HG03354 (cell line): ENCODE data around the gene DLX3.
"Not testable (repeated sequence)": the region's sequence is repeated elsewhere in the genome, so short reads cannot be mapped to it uniquely, and the experiment has no call there.

Experiments
- ATAC-seq: cut with Tn5 transposase; IDR thresholded peaks from one replicate; pipeline ENCODE4 v1.9.1; 2021; ENCODE audit warnings: mild to moderate bottlenecking; ENCODE audit not compliant: unreplicated experiment, poor library complexity, severe bottlenecking

DLX3 gene

GRCh38 chr17:49995055-49995738 lies at the start of gene DLX3:
Gene DLX3, minus strand, starts transcription at chr17:49995224. Its CDS starts 226 bp downstream, at chr17:49994998.
- no peak for ATAC-seq

GRCh38 chr17:50044483-50044882 lies 49.5 kb upstream of the DLX3 start:
- no peak for ATAC-seq

DNA sequence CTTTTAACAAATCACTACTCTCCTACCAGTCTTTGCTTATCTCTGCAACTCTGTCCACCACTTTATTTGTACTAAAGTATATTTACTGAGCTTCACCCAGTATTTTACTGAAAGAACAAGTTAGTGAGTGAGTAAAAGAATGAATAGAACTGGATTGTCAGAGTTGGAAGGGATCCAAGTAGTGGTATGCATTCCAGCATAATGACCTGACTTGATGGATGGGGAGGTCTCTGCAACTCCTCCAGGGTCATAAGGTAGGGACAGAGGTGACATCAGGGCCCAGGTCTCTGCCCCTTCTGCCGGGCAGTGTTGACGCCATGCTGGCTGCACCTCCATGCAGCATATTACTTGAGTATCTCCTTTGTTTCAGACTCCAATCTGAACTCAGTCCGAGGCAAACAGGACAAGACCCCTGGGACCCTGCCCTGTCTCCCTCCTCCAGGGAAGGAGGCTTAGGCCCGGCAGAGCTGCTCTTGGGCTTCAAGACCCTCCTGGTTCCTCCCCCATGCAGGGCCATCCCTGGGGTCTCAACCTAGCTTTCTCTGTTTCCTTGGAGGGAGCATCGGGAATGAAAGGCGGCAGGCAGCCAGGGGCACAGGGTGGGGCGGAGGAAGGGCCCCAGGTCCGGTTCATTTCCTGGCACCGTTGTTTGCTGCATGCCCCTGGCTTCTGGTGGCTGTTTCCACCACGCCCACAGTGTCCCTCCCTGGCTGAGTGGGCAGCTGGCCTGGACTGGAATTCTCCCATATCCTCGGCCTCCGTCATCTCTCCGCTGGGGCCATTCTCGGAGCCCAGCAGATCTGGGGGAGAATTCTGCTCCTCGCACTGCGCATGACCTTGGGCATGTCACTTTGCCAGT lies 48.5 kb upstream of the DLX3 start:
- no peak for ATAC-seq

DNA sequence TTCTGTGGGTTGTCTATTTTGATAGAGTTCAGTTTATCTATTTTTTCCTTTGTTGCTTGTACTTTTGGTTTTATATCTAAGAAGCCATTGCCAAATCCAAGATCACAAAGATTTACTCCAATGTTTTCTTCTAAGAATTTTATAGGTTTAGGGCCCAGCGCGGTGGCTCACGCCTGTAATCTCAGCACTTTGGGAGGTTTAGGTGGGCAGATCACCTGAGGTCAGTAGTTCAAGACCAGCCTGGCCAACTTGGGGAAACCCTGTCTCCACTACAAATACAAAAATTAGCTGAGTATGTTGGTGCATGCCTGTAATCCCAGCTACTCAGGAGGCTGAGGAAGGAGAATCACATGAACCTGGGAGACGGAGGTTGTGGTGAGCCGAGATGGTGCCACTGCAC lies 47.2 kb upstream of the DLX3 start:
- ATAC-seq = no peak

GRCh38 chr17:50040496-50040895 lies 45.5 kb upstream of the DLX3 start:
- not testable (repeated sequence) for ATAC-seq

GRCh38 chr17:50039058-50039457 lies 44.0 kb upstream of the DLX3 start:
- ATAC-seq = no peak

GRCh38 chr17:50037321-50038107 lies 42.5 kb upstream of the DLX3 start:
- no peak for ATAC-seq

DNA sequence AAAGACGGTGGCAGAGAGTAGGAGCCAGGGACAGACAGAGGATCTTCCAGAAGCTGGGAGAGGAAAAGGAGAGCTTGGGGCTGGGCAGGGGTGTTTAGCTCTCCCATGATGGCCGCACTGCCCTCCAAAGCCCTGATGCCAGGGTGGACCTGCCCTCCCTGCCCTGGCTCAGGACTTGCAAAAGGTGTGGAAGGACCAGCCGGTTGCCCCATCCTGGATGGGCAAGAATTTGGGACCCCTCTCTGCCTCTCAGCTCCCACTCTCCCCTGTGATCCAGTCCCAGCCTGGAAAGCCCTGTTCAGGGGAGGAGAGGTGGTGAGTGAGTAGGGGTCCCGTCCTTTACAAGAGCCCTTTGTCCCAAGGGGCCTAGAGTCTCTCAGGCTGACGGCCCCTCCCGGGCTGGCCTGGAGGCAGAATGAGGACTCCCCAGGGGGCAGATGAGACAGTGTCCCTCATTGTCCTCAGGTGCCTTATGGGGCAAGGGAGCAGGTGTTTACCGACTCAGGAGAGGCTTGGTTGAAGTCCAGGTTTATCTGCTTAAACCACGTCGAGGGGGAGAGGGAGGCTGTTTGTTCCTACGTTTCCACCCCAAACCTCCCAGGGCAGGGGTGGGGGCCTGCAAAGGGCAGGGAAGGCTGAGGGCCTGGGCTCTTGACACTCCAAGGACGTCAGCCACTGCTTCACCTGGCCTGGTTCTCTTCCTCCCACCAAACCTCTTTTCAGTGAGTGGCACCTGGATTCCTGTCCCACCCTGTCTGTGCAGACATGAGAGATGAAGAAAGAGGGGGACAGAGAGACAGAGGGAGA lies 41.6 kb upstream of the DLX3 start:
- ATAC-seq = no peak

GRCh38 chr17:50035945-50036344 lies 40.9 kb upstream of the DLX3 start:
- no peak for ATAC-seq

DNA sequence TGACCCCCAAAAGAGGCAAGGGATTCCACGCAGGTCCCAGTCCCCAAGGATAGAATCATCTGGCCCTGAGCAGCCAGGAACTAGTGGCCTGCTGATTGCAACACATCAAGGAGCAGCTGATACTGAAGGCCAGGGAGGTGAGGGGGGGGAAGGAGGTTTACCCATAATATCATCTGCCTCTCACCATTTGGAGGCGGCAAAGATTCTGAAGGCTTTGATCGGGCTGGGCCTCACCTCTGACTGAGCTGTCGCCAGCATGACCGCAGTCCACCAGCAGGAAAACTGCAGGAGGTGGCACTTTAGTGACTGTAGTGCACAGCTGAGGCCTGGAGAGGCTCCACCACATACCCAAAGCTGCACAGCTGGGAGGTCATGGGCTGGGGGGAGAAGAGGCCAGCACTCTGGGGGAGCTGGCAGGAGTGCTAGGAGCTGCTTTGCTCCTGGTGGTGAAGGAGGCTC lies 40.4 kb upstream of the DLX3 start:
- no peak for ATAC-seq

DNA sequence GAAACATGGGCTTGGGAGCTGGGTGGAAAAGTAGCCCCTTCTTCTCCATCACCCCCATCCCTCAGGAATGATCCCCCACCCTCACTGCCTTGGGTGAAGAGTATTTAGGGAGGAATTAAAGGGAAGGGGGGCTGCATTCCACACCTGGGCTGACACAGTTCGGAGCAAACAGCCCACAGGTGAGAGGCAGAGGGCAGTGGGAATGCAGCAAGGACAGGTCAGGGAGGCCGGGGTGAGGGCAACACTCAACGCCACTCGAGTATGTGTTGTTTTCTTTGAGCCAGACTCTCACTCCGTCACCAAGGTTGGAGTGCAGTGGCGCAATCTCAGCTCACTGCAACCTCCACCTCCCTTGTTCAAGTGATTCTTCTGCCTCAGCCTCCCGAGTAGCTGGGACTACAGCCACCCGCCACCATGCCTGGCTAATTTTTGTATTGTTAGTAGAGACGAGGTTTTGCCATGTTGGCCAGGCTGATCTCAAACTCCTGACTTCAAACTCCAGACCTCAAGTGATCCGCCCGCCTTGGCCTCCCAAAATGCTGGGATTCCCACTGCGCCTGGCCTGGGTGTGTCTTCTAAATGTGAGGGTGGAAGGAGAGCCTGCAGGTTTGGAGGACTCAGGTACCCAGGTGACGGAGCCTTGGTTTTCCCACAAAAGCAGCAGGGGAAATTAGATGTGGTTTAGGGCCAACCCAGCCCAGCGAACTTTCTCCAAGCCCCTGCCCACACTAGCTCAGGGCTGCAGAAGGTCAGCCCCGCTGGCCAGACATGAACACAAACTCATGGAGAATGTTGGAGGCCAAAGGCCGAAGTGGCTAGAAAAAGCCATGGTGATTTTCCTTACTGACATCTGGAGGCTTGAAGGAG lies 39.7 kb upstream of the DLX3 start:
- ATAC-seq = no peak

GRCh38 chr17:50033316-50033715 lies 38.3 kb upstream of the DLX3 start:
- ATAC-seq = no peak

- ATAC-seq = no peak
Measured at GRCh38 chr17:50029185-50029584, 34.2 kb upstream of the DLX3 start.

- no peak for ATAC-seq
Measured at GRCh38 chr17:50028736-50029120, 33.7 kb upstream of the DLX3 start.

DNA sequence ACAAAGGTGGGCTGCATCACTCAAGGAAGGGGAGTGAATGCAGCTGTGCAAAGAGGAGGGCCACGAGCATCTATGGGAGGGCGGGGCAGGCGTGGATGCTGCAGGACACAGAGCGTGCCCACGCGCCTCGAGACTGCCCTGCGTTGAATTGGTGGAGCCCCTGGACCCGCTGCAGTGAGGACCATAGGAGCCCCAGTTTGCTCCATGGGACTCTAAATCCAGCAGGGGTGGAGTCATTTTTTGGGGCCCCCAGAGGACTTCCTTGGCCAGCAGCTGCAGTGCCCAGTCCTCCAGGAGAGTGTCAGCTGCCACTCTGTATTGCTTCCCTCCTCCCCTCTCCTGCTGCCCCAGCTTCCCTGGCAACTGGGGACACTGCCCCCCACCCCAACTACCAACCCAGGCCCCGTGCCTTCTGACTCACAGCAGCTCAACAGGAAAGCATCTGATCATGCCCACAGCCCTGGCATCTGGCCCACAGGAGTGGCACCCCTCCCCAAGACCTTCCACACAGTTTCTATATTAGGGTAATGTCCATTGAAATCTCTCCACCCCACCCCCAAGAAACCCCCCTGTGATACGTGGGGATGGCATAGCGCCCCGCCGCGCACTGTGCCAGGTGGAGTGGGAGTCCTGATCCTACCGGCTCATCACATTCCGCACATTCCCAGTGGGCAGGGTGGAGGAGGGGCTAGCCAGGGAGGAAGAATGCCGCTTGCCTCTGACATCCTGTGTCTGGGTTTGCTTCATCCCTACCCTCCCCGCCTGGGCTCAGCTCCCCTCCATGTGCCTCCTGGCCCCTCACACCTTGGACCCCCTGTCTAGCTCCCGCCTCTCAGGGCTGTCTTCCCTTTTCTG lies 33.1 kb upstream of the DLX3 start:
- no peak for ATAC-seq

DNA sequence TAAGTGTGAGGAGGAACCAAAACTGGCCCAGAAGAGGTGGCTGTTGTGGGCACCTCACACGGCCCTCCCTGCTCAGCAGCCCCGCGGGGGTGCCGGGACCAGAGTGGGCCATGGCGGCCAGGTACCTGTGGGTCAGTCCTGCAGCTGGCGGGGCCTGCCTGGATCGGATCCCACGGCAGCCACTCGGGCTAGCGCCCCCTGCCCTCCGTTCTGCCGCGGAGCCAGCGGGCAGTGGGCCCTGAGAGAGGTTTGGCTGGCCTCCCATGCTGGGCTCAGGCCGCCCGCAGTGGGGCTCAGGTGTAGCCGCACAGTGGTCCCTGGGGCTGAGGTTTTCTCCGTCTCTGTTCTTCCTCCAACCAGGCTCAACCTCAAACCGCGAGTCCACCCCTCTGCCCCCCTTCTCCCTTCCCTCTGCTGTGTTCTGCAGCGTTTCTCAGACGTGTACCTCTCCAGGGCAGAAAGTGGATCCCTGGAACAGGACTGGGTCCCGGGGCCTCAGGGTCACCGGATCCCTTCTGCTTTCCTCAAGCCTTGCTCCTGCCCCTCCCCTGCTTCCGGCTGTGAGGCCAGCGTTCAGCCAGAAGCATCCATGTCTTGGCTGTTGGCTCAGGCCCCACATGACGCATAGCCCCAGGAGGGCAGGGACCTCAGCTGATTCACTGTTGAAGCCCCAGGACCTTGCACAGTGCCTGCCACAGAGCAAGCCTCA lies 32.3 kb upstream of the DLX3 start:
- ATAC-seq = no peak

DNA sequence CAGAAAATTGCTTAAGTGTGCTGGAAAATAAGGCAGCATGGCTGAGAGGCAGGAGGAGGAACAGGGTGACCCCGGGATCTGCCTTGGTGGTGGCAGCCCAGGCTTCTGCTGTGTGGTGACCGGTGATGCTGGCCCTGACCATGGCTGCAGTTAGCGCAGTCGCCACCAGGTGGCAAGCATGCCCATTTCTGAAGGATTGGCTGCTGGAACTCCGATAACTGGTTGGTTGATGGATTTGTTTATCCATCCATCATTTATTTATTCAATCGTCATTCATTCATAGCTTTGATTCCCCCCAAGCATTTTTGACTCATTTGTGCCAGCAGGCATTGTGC lies 31.8 kb upstream of the DLX3 start:
- ATAC-seq = no peak
